ENCODE data around the gene ZNF653. TPM values are rescaled to one million over a fixed set of nuclear protein-coding genes. Genes with fewer than 3 reads are reported as not detected.

Gene ZNF653
- total and polyA plus RNA-seq, 9 of the 15 experiments (the other 6 are each of a cell fraction or from before 2014, with no cell fraction given): 1.6 to 8.0 (median 4.2) TPM; not detected in 2

- Histone ChIP-seq H3K4me1 (replicated peaks in 1 of 2; ENCODE audit: control insufficient read depth in 2 of 2, insufficient read depth in 2 of 2, low read length in 2 of 2) (peaks cover 15 to 42% of the 10 kb centered on the region in 2 experiments), H3K4me2 (ENCODE audit: insufficient read depth, low read length) (peak overlapping the region; percentile 7; the same call in 1 of the 2 replicates), H4K20me1 (replicated peaks; ENCODE audit: control insufficient read depth, insufficient read depth, low read length) (peaks cover 4% of the 10 kb centered on the region; the same call in 1 of the 2 replicates), H3K9ac (ENCODE audit: insufficient read depth in 1 of 2, low read depth in 2 of 2, low read length in 2 of 2) (peak overlapping the region in 1 of 2 experiments; percentile 63; a peak in 2 of 4 replicates), H3K36me3 (ENCODE audit: control insufficient read depth, insufficient read depth, low read length) (peaks cover 11% of the 10 kb centered on the region; the same call in 2 of the 3 replicates), H2AFZ (ENCODE audit: low read depth, low read length) (no peak overlapping the region), H3K27ac (ENCODE audit: extremely low read depth, low read depth, low read length) (peak overlapping the region; percentile 39; the same call in 2 of the 3 replicates), H3K79me2 (ENCODE audit: control insufficient read depth, insufficient read depth, low read length) (no peaks in the 10 kb centered on the region), H3K9me3 (replicated peaks; ENCODE audit: control insufficient read depth, insufficient read depth, low read depth, low read length) (no peaks in the 10 kb centered on the region), H3K27me3 (ENCODE audit: control insufficient read depth in 2 of 2, insufficient read depth in 2 of 2, low read length in 2 of 2) (no peaks in the 10 kb centered on the region), H3K4me3 (no peak overlapping the region), H3K9me1 (ENCODE audit: control insufficient read depth, insufficient read depth, low read length) (no peaks in the 10 kb centered on the region)
- CTCF ChIA-PET (ENCODE audit: low intra/inter-chr PET ratio): interaction anchor here (0.5 to 1.6 kb wide), 4 partner anchors 14 to 91 kb away, joined by 3 to 7 read pairs (median 4); partner anchors contain the start of gene ELOF1
- peak; percentile 89 for FAIRE-seq
- DNase-seq (ENCODE audit: extremely low read depth in 1 of 4, low spot score in 3 of 4): peak; percentile 84 to 93 (median 88)
- 29% methylated on average over 16 of the region's 17 CpGs for WGBS (ENCODE audit: insufficient coverage, low coverage, missing lambda C conversion rate)
- POLR2A ChIA-PET: interaction anchor here (0.6 to 1.1 kb wide), 3 partner anchors 150 to 896 kb away, joined by 3 to 4 read pairs (median 3); partner anchors contain the start of genes CCDC159 and TMEM205
- ATAC-seq: peak; percentile 99
- BruUV-seq (replicated peaks): no TSS peak
- intact Hi-C loops (cut with micrococcal nuclease) (loop anchor here (1.0 to 5.0 kb wide), 3 partner anchors 41 to 91 kb away; partner anchors contain the start of gene CNN1), in situ Hi-C loops (cut with MboI) (loop anchor here (5.0 kb wide), 1 partner anchor 91 kb away; no protein-coding TSS in a partner anchor)
- TF ChIP-seq, protein P1, sequence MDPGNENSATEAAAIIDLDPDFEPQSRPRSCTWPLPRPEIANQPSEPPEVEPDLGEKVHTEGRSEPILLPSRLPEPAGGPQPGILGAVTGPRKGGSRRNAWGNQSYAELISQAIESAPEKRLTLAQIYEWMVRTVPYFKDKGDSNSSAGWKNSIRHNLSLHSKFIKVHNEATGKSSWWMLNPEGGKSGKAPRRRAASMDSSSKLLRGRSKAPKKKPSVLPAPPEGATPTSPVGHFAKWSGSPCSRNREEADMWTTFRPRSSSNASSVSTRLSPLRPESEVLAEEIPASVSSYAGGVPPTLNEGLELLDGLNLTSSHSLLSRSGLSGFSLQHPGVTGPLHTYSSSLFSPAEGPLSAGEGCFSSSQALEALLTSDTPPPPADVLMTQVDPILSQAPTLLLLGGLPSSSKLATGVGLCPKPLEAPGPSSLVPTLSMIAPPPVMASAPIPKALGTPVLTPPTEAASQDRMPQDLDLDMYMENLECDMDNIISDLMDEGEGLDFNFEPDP (CRISPR knock-in tag; IDR thresholded peaks at IDR 0.05): no peak
- TF ChIP-seq CREM (IDR thresholded peaks at IDR 0.05; ENCODE audit: low read depth) (0 out of 2 replicates have a peak, but pooled peaks have one; percentile 38), ZFP1 (CRISPR knock-in tag; IDR thresholded peaks at IDR 0.05) (no peak), FOXK2 (conservative IDR thresholded peaks at IDR 0.05 in 1 of 2, IDR thresholded peaks at IDR 0.05 in 1 of 2; ENCODE audit: low read depth in 2 of 2) (no peak), JUNB (CRISPR knock-in tag; conservative IDR thresholded peaks at IDR 0.05) (no peak), ZBTB8A (IDR thresholded peaks at IDR 0.05; ENCODE audit: partially characterized antibody) (no peak), ZNF121 (CRISPR knock-in tag; conservative IDR thresholded peaks at IDR 0.05) (no peak; the same call in 1 of the 2 replicates), BRD4 (IDR thresholded peaks at IDR 0.05) (no peak), HNRNPUL1 (IDR thresholded peaks at IDR 0.05; ENCODE audit: low read length) (no peak), ZNF79 (CRISPR knock-in tag; IDR thresholded peaks at IDR 0.05; ENCODE audit: low read depth) (no peak), YBX1 (IDR thresholded peaks at IDR 0.05) (no peak), ZNF696 (CRISPR knock-in tag; conservative IDR thresholded peaks at IDR 0.05) (no peak; the same call in 1 of the 2 replicates), PHF21A (IDR thresholded peaks at IDR 0.05; ENCODE audit: borderline replicate concordance, low read depth) (no peak), CBFA2T2 (conservative IDR thresholded peaks at IDR 0.05) (no peak), EP400 (IDR thresholded peaks at IDR 0.05) (no peak)
- TF ChIP-seq, protein P2, sequence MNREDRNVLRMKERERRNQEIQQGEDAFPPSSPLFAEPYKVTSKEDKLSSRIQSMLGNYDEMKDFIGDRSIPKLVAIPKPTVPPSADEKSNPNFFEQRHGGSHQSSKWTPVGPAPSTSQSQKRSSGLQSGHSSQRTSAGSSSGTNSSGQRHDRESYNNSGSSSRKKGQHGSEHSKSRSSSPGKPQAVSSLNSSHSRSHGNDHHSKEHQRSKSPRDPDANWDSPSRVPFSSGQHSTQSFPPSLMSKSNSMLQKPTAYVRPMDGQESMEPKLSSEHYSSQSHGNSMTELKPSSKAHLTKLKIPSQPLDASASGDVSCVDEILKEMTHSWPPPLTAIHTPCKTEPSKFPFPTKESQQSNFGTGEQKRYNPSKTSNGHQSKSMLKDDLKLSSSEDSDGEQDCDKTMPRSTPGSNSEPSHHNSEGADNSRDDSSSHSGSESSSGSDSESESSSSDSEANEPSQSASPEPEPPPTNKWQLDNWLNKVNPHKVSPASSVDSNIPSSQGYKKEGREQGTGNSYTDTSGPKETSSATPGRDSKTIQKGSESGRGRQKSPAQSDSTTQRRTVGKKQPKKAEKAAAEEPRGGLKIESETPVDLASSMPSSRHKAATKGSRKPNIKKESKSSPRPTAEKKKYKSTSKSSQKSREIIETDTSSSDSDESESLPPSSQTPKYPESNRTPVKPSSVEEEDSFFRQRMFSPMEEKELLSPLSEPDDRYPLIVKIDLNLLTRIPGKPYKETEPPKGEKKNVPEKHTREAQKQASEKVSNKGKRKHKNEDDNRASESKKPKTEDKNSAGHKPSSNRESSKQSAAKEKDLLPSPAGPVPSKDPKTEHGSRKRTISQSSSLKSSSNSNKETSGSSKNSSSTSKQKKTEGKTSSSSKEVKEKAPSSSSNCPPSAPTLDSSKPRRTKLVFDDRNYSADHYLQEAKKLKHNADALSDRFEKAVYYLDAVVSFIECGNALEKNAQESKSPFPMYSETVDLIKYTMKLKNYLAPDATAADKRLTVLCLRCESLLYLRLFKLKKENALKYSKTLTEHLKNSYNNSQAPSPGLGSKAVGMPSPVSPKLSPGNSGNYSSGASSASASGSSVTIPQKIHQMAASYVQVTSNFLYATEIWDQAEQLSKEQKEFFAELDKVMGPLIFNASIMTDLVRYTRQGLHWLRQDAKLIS (CRISPR knock-in tag; IDR thresholded peaks at IDR 0.05): no peak
Observed at GRCh38 chr19:11496391-11497163, 9.1 kb downstream of the ZNF653 start.

Data from K562 (cell line).